Sigmoid colon (tissue), 3 donors: Measurements from ENCODE around the gene NOL12.

Source experiments
- CTCF ChIP-seq, 4 experiments: fragments of 450-650 bp in 3 of 4; fragments of 200-600 bp in 1 of 4; IDR thresholded peaks; one replicate each; pipeline ENCODE4 v1.5.1; 2016 to 2019; ENCODE audit warnings: antibody characterized with exemption in 4 of 4, mild to moderate bottlenecking in 3 of 4, moderate library complexity in 2 of 4
- POLR2A ChIP-seq, 2 donors: fragments of 450-650 bp; IDR thresholded peaks; one replicate each; pipeline ENCODE4 v1.6.1; 2016; ENCODE audit warnings: antibody characterized with exemption in 2 of 2, mild to moderate bottlenecking in 2 of 2, moderate library complexity in 2 of 2

DNA sequence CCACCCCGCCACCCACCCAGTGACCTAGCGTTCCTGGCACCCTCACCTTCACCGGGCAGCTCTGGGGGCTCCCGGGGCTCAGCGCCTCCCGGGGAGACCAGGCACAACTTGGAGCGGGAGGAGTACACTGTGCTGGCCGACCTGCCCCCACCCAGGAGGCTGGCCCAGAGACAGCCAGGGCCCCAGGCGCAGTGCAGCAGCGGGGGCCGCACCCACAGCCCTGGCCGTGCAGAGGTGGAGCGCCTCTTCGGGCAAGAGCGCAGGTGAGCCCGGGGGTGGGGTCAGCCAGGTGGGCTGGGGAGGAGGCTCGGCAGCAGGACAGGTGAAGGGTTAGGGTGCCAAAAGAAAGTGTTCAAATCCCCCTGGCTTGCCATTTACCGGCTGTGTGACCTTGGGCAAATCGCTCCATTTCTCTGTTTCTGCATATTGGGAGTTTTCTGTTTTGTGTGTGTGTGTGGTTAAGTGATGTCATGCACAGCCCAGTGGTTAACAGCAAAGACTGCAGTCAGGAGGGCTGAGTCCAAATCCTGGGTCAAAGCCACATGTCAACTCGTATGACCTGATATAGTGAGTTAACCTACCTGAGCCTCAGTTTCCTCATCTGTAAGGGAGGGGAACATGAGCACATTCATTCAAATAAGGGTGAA is 40.2 kb downstream of the NOL12 start:
- no peak for TF ChIP-seq CTCF (IDR thresholded peaks at IDR 0.05)
- no peak for TF ChIP-seq POLR2A (IDR thresholded peaks at IDR 0.05)
